Testis (tissue), 2 donors: ENCODE results near the gene GGA1.

Experiments
- CTCF ChIP-seq, 3 experiments: fragments of 450-650 bp in 2 of 3; fragments of 200-600 bp in 1 of 3; sonication (generic) in 1 of 3; IDR thresholded peaks; one replicate each; pipeline ENCODE4 v1.5.1; 2016 to 2019; ENCODE audit warnings: antibody characterized with exemption in 3 of 3, mild to moderate bottlenecking in 2 of 3, moderate library complexity in 1 of 3
- POLR2A ChIP-seq: fragments of 450-650 bp; IDR thresholded peaks from one replicate; pipeline ENCODE4 v1.6.1; 2017; ENCODE audit warnings: antibody characterized with exemption, mild to moderate bottlenecking, moderate library complexity

- TF ChIP-seq CTCF (IDR thresholded peaks at IDR 0.05) = no peak
- no peak for TF ChIP-seq POLR2A
Observed at GRCh38 chr22:37609240-37610152, 862 bp downstream of the GGA1 start.
